Measurements from ENCODE around the gene BRD3OS. TPM values are rescaled to one million over a fixed set of nuclear protein-coding genes. Genes with fewer than 3 reads are reported as not detected.
A peak's percentile ranks its signal among the peaks of the same experiment; 100 is the strongest.

The BRD3OS gene
- total and polyA plus RNA-seq, 2 of the 13 experiments (the other 11 are each of a cell fraction or from before 2014, with no cell fraction given): 4.9 to 5.7 TPM

GRCh38 chr9:133991964-133992779, 33.1 kb upstream of the BRD3OS start, which contains the start of gene VAV2 (continued):
- TF ChIP-seq, protein P1, sequence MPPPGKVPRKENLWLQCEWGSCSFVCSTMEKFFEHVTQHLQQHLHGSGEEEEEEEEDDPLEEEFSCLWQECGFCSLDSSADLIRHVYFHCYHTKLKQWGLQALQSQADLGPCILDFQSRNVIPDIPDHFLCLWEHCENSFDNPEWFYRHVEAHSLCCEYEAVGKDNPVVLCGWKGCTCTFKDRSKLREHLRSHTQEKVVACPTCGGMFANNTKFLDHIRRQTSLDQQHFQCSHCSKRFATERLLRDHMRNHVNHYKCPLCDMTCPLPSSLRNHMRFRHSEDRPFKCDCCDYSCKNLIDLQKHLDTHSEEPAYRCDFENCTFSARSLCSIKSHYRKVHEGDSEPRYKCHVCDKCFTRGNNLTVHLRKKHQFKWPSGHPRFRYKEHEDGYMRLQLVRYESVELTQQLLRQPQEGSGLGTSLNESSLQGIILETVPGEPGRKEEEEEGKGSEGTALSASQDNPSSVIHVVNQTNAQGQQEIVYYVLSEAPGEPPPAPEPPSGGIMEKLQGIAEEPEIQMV (CRISPR knock-in tag; IDR thresholded peaks at IDR 0.05; ENCODE audit: low read depth): no peak
- TF ChIP-seq ZNF746 (CRISPR knock-in tag; IDR thresholded peaks at IDR 0.05) (no peak; the same call in 1 of the 2 replicates), SCMH1 (CRISPR knock-in tag; IDR thresholded peaks at IDR 0.05; ENCODE audit: borderline replicate concordance) (no peak), CC2D1A (CRISPR knock-in tag; IDR thresholded peaks at IDR 0.05) (no peak), RNF2 (conservative IDR thresholded peaks at IDR 0.05; ENCODE audit: low read depth) (no peak), ZBTB2 (CRISPR knock-in tag; IDR thresholded peaks at IDR 0.05; ENCODE audit: low read depth) (0 out of 2 replicates have a peak, but pooled peaks have one; percentile 32), TBP (CRISPR knock-in tag; IDR thresholded peaks at IDR 0.05) (no peak), ATF7 (IDR thresholded peaks at IDR 0.05) (no peak), ATF7 (CRISPR knock-in tag; IDR thresholded peaks at IDR 0.05) (no peak), ZNF770 (CRISPR knock-in tag; IDR thresholded peaks at IDR 0.05) (no peak), SOX6 (IDR thresholded peaks at IDR 0.05) (no peak), SOX6 (CRISPR knock-in tag; IDR thresholded peaks at IDR 0.05) (no peak), SPEN (CRISPR knock-in tag; IDR thresholded peaks at IDR 0.05; ENCODE audit: low read depth) (no peak), POGZ (CRISPR knock-in tag; IDR thresholded peaks at IDR 0.05) (no peak), TEAD3 (CRISPR knock-in tag; optimal IDR thresholded peaks at IDR 0.05; ENCODE audit: borderline replicate concordance) (no peak), ZNF678 (CRISPR knock-in tag; IDR thresholded peaks at IDR 0.05) (no peak)
- TF ChIP-seq, protein P2, sequence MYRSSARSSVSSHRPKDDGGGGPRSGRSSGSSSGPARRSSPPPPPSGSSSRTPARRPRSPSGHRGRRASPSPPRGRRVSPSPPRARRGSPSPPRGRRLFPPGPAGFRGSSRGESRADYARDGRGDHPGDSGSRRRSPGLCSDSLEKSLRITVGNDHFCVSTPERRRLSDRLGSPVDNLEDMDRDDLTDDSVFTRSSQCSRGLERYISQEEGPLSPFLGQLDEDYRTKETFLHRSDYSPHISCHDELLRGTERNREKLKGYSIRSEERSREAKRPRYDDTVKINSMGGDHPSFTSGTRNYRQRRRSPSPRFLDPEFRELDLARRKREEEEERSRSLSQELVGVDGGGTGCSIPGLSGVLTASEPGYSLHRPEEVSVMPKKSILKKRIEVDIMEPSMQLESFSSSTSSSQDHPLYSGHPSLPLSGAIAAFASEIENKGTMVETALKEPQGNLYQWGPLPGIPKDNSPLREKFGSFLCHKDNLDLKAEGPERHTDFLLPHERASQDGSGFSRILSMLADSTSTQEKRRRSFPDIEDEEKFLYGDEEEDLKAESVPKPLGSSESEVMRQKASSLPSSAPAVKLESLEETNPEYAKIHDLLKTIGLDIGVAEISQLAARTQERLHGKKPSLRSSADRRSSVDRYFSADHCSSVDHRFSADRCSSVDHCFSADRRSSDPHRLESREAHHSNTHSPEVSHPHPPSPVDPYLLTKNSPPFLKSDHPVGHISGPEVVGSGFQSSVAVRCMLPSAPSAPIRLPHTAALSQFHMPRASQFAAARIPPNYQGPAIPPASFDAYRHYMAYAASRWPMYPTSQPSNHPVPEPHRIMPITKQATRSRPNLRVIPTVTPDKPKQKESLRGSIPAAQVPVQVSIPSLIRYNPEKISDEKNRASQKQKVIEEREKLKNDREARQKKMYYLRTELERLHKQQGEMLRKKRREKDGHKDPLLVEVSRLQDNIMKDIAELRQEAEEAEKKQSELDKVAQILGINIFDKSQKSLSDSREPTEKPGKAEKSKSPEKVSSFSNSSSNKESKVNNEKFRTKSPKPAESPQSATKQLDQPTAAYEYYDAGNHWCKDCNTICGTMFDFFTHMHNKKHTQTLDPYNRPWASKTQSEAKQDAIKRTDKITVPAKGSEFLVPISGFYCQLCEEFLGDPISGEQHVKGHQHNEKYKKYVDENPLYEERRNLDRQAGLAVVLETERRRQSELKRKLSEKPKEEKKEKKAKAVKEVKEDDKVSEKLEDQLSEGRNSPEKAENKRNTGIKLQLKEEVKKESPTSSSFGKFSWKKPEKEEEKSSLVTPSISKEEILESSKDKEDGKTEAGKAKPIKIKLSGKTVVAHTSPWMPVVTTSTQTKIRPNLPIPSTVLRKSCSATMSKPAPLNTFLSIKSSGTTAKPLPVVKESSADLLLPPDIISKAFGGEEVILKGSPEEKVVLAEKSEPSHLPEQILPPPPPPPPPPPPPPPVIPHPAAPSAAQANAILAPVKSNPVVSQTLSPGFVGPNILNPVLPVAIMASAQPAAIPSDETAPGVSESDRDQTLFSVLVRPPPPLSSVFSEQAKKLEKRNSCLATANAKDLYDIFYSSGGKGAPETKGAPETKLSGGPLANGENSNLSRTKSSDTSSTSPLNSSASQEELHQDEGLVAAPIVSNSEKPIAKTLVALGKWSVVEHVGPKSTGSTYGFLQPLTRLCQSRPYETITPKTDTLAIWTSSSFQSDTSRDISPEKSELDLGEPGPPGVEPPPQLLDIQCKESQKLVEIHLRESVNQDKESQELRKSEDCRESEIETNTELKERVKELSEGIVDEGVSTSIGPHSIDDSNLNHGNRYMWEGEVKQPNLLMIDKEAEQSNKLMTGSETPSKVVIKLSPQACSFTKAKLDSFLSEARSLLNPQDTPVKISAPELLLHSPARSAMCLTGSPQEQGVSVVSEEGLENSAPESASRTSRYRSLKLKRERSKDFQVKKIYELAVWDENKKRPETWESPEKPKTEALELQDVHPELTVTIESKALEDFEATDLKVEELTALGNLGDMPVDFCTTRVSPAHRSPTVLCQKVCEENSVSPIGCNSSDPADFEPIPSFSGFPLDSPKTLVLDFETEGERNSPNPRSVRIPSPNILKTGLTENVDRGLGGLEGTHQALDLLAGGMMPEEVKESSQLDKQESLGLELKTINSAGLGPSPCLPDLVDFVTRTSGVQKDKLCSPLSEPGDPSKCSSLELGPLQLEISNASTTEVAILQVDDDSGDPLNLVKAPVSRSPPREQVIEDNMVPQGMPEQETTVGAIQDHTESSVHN (CRISPR knock-in tag; IDR thresholded peaks at IDR 0.05): no peak
